Esophagus (tissue), 2 donors: Measurements from ENCODE around the gene RNU11. TPM values are rescaled to one million over a fixed set of nuclear protein-coding genes. Genes with fewer than 3 reads are reported as not detected.
"Not testable (repeated sequence)": the region's sequence is repeated elsewhere in the genome, so short reads cannot be mapped to it uniquely, and the experiment has no call there.

Experiments
- H3K27ac ChIP-seq, 2 donors: one replicate each; pipeline ENCODE4 v1.5.1; 2013; ENCODE audit warnings: low read depth in 2 of 2, mild to moderate bottlenecking in 2 of 2, inconsistent platforms in 1 of 2, low read length in 1 of 2, moderate library complexity in 1 of 2
- H3K27me3 ChIP-seq, 2 donors: one replicate each; pipeline ENCODE4 v1.6.1; 2013; ENCODE audit warnings: low read length in 2 of 2, control low read depth in 1 of 2, mild to moderate bottlenecking in 1 of 2; ENCODE audit not compliant: insufficient read depth in 2 of 2, control insufficient read depth in 1 of 2
- H3K36me3 ChIP-seq, 2 donors: one replicate each; pipeline ENCODE4 v1.6.1; 2013; ENCODE audit warnings: low read length in 1 of 2; ENCODE audit not compliant: control insufficient read depth in 2 of 2, insufficient read depth in 2 of 2
- H3K4me1 ChIP-seq, 2 donors: one replicate each; pipeline ENCODE4 v1.6.1; 2013; ENCODE audit warnings: low read length in 1 of 2; ENCODE audit not compliant: control insufficient read depth in 2 of 2, insufficient read depth in 2 of 2
- H3K4me3 ChIP-seq, 2 donors: one replicate each; pipeline ENCODE4 v1.5.1; 2013; ENCODE audit warnings: low read length in 2 of 2, mild to moderate bottlenecking in 2 of 2, low read depth in 1 of 2, moderate library complexity in 1 of 2
- H3K9me3 ChIP-seq, 2 donors: one replicate each; pipeline ENCODE4 v1.6.1; 2013; ENCODE audit warnings: mild to moderate bottlenecking in 2 of 2, low read depth in 1 of 2, low read length in 1 of 2, moderate library complexity in 1 of 2; ENCODE audit not compliant: control insufficient read depth in 2 of 2, insufficient read depth in 1 of 2
- WGBS, 2 donors: extraction: QIAGEN DNeasy Blood & Tissue Kit; methylation state at CpG; one replicate each; pipeline ENCODE4 v1.1.7; 2013; 5-methylcytosine and 5-hydroxymethylcytosine counted together
- polyA plus RNA-seq, 2 donors: library from polyadenylated mRNA; stranded (reverse); fragments of 200-250 nt; gene quantifications; one replicate each; pipeline ENCODE4 v1.2.3, GENCODE V29; 2013
- donor health status: healthy with polysubstance abuse.
- donor health status: Bipolar disorder and iron deficiency.

RNU11 gene
- polyA plus RNA-seq, 2 donors, result not detected

GRCh38 chr1:28680151-28680550 lies 31.8 kb downstream of the RNU11 start:
- Histone ChIP-seq H3K9me3 (no peaks in the 10 kb centered on the region), H3K27me3 (no peaks in the 10 kb centered on the region), H3K27ac (no peak overlapping the region), H3K36me3 (peaks cover 0 to 3% of the 10 kb centered on the region in 2 donors), H3K4me1 (no peaks in the 10 kb centered on the region), H3K4me3 (no peak overlapping the region)
- WGBS, 2 donors, result 89 to 93% methylated on average over 4 of the region's 4 CpGs

- Histone ChIP-seq H3K4me3 (no peak overlapping the region), H3K4me1 (no peaks in the 10 kb centered on the region), H3K36me3 (no peaks in the 10 kb centered on the region), H3K27ac (no peak overlapping the region), H3K27me3 (no peaks in the 10 kb centered on the region), H3K9me3 (no peaks in the 10 kb centered on the region)
- WGBS, 2 donors, result 70 to 76% methylated on average over 6 of the region's 6 CpGs
These were observed 34.4 kb downstream of the RNU11 start for GRCh38 chr1:28682840-28683239.

DNA sequence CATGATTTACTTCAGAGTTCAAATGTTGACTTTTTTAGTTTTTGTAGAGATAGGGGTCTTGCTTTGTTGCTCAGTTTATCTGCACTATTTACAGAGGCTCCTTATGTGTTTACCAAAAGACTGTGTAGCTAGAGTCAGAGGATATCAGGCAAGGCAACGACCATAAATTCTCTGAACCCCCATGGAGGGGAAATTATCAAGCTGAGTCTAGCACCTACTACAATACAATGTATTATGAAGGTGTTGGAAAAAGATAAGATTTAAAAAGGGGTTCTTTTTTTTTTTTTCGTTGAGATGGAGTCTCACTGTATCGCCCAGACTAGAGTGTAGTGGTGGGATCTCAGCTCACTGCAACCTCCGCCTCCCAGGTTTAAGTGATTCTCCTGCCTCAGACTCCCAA lies 36.5 kb downstream of the RNU11 start:
- Histone ChIP-seq H3K27me3 (no peaks in the 10 kb centered on the region), H3K4me1 (no peaks in the 10 kb centered on the region), H3K4me3 (no peak overlapping the region), H3K27ac (no peak overlapping the region), H3K9me3 (no peaks in the 10 kb centered on the region), H3K36me3 (no peaks in the 10 kb centered on the region)
- WGBS, 2 donors, result 81 to 86% methylated on average over 4 of the region's 4 CpGs

- 98 to 100% methylated on average over 1 of the region's 1 CpG for WGBS, 2 donors
- H3K27ac ChIP-seq, H3K36me3 ChIP-seq: not testable (repeated sequence)
These were observed 43.2 kb downstream of the RNU11 start for GRCh38 chr1:28691627-28692026.

More at GRCh38 chr1:28691627-28692026, 43.2 kb downstream of the RNU11 start:
- H3K4me3 ChIP-seq, H3K4me1 ChIP-seq, H3K9me3 ChIP-seq, H3K27me3 ChIP-seq: not testable (repeated sequence)

Other genes with a start within 250 kb of the RNU11 start
- 10 to 100 TPM; 32.5 to 46.4 TPM for gene RCC1, start 142.6 kb upstream of the RNU11 start, polyA plus RNA-seq
- 10 to 100 TPM; 20.1 to 27.8 TPM for gene TRNAU1AP, start 95.5 kb upstream of the RNU11 start, polyA plus RNA-seq
- under 1 TPM; 0.51 to 0.96 TPM for gene RAB42, start 56.3 kb upstream of the RNU11 start, polyA plus RNA-seq
- 10 to 100 TPM; 19.3 to 25.2 TPM for gene TAF12, start 5.5 kb upstream of the RNU11 start, polyA plus RNA-seq
- gene GMEB1, start 20.2 kb downstream of the RNU11 start, polyA plus RNA-seq, result 1 to 10 TPM; 3.2 to 5.0 TPM
- gene YTHDF2, start 88.3 kb downstream of the RNU11 start, polyA plus RNA-seq, result 10 to 100 TPM; 35.2 to 36.3 TPM
- not detected for gene OPRD1, start 163.6 kb downstream of the RNU11 start, polyA plus RNA-seq